ENCODE results near the gene LRRC75A.

LRRC75A gene

GRCh38 chr17:16488968-16489337, 3.0 kb downstream of the LRRC75A start:
- Histone ChIP-seq H3K4me1 (ENCODE audit: insufficient read depth, low read length, poor library complexity, severe bottlenecking) (peaks cover 6% of the 10 kb centered on the region), H2AFZ (ENCODE audit: low read length) (no peak overlapping the region), H3K27me3 (ENCODE audit: insufficient read depth, low read length, poor library complexity, severe bottlenecking) (peaks cover 8% of the 10 kb centered on the region), H4K20me1 (ENCODE audit: insufficient read depth, low read length, poor library complexity, severe bottlenecking) (no peaks in the 10 kb centered on the region), H3K36me3 (ENCODE audit: insufficient read depth, low read length) (no peaks in the 10 kb centered on the region), H3K79me2 (ENCODE audit: insufficient read depth, low read length) (no peaks in the 10 kb centered on the region), H3K9me3 (ENCODE audit: insufficient read depth, low read depth, low read length) (no peaks in the 10 kb centered on the region), H3K4me2 (ENCODE audit: low read depth, low read length, poor library complexity, severe bottlenecking) (no peak overlapping the region), H3K4me3 (ENCODE audit: low read length, poor library complexity, severe bottlenecking) (no peak overlapping the region), H3K9me2 (replicated peaks; ENCODE audit: low read depth, low read length) (no peaks in the 10 kb centered on the region), H3K9ac (ENCODE audit: low read depth, low read length, poor library complexity, severe bottlenecking) (no peak overlapping the region), H3F3A (ENCODE audit: low read depth) (no peaks in the 10 kb centered on the region)
- no peak for TF ChIP-seq EZH2phosphoT487 (IDR thresholded peaks at IDR 0.05; ENCODE audit: borderline replicate concordance)
- TF ChIP-seq CTCF (conservative IDR thresholded peaks at IDR 0.05; ENCODE audit: low read length) = no peak

GRCh38 chr17:16488186-16488967, 3.6 kb downstream of the LRRC75A start:
- no peak overlapping the region for H3K9ac ChIP-seq (ENCODE audit: low read depth, low read length, poor library complexity, severe bottlenecking)
- TF ChIP-seq EZH2phosphoT487 (IDR thresholded peaks at IDR 0.05; ENCODE audit: borderline replicate concordance) (no peak), CTCF (conservative IDR thresholded peaks at IDR 0.05; ENCODE audit: low read length) (no peak)
- peaks cover 8% of the 10 kb centered on the region for H3K27me3 ChIP-seq (ENCODE audit: insufficient read depth, low read length, poor library complexity, severe bottlenecking)
- H3K4me3 ChIP-seq (ENCODE audit: low read length, poor library complexity, severe bottlenecking) = no peak overlapping the region
- H3F3A ChIP-seq (ENCODE audit: low read depth) = no peaks in the 10 kb centered on the region
- H2AFZ ChIP-seq (ENCODE audit: low read length) = no peak overlapping the region
- no peaks in the 10 kb centered on the region for H4K20me1 ChIP-seq (ENCODE audit: insufficient read depth, low read length, poor library complexity, severe bottlenecking)
- no peaks in the 10 kb centered on the region for H3K9me2 ChIP-seq (replicated peaks; ENCODE audit: low read depth, low read length)
- no peak overlapping the region for H3K4me2 ChIP-seq (ENCODE audit: low read depth, low read length, poor library complexity, severe bottlenecking)
- H3K9me3 ChIP-seq (ENCODE audit: insufficient read depth, low read depth, low read length) = no peaks in the 10 kb centered on the region
- H3K36me3 ChIP-seq (ENCODE audit: insufficient read depth, low read length) = no peaks in the 10 kb centered on the region
- no peaks in the 10 kb centered on the region for H3K79me2 ChIP-seq (ENCODE audit: insufficient read depth, low read length)
- H3K4me1 ChIP-seq (ENCODE audit: insufficient read depth, low read length, poor library complexity, severe bottlenecking) = peaks cover 6% of the 10 kb centered on the region

GRCh38 chr17:16486373-16487250, 5.4 kb downstream of the LRRC75A start:
- H3K79me2 ChIP-seq (ENCODE audit: insufficient read depth, low read length) = no peaks in the 10 kb centered on the region
- no peak overlapping the region for H3K9ac ChIP-seq (ENCODE audit: low read depth, low read length, poor library complexity, severe bottlenecking)
- no peaks in the 10 kb centered on the region for H3K9me3 ChIP-seq (ENCODE audit: insufficient read depth, low read depth, low read length)
- H3K4me3 ChIP-seq (ENCODE audit: low read length, poor library complexity, severe bottlenecking) = no peak overlapping the region
- H3K4me2 ChIP-seq (ENCODE audit: low read depth, low read length, poor library complexity, severe bottlenecking) = no peak overlapping the region
- TF ChIP-seq CTCF (conservative IDR thresholded peaks at IDR 0.05; ENCODE audit: low read length) (no peak), EZH2phosphoT487 (IDR thresholded peaks at IDR 0.05; ENCODE audit: borderline replicate concordance) (no peak)
- no peak overlapping the region for H2AFZ ChIP-seq (ENCODE audit: low read length)
- H3K36me3 ChIP-seq (ENCODE audit: insufficient read depth, low read length) = no peaks in the 10 kb centered on the region
- H3K27me3 ChIP-seq (ENCODE audit: insufficient read depth, low read length, poor library complexity, severe bottlenecking) = peaks cover 8% of the 10 kb centered on the region
- H4K20me1 ChIP-seq (ENCODE audit: insufficient read depth, low read length, poor library complexity, severe bottlenecking) = no peaks in the 10 kb centered on the region
- peaks cover 6% of the 10 kb centered on the region for H3K4me1 ChIP-seq (ENCODE audit: insufficient read depth, low read length, poor library complexity, severe bottlenecking)
- H3K9me2 ChIP-seq (replicated peaks; ENCODE audit: low read depth, low read length) = no peaks in the 10 kb centered on the region
- H3F3A ChIP-seq (ENCODE audit: low read depth) = no peaks in the 10 kb centered on the region
